GM18519 (cell line): ENCODE data around the gene ENTPD2.
"Not testable (repeated sequence)": the region's sequence is repeated elsewhere in the genome, so short reads cannot be mapped to it uniquely, and the experiment has no call there.

ENCODE experiments used
- ATAC-seq: cut with Tn5 transposase; IDR thresholded peaks from one replicate; pipeline ENCODE4 v1.9.1; 2021; ENCODE audit warnings: mild to moderate bottlenecking, moderate library complexity; ENCODE audit not compliant: unreplicated experiment, low FRiP score

Gene ENTPD2

GRCh38 chr9:137007108-137007815 lies 46.6 kb downstream of the ENTPD2 start:
- no peak for ATAC-seq

- ATAC-seq: no peak
Observed at GRCh38 chr9:137006116-137007003, 47.5 kb downstream of the ENTPD2 start.

- not testable (repeated sequence) for ATAC-seq
Observed at GRCh38 chr9:137004285-137004684, 49.6 kb downstream of the ENTPD2 start.

GRCh38 chr9:137002646-137003041 lies 51.2 kb downstream of the ENTPD2 start:
- no peak for ATAC-seq

- ATAC-seq: no peak
Observed at GRCh38 chr9:137001857-137002645, 51.8 kb downstream of the ENTPD2 start.

- ATAC-seq: peak; percentile 47
Observed at GRCh38 chr9:137000177-137000930, 53.5 kb downstream of the ENTPD2 start.
